K562 (cell line): ENCODE results near the gene NUP205. TPM values are rescaled to one million over a fixed set of nuclear protein-coding genes. Genes with fewer than 3 reads are reported as not detected.

Source experiments
- E2F3 ChIP-seq: fragments of 250-450 bp; sonication (Bioruptor Pico); IDR thresholded peaks from 2 replicates; pipeline ENCODE4 v1.4.0; 2020; ENCODE audit warnings: mild to moderate bottlenecking
- ESRRA ChIP-seq: fragments of 450-650 bp; IDR thresholded peaks from 2 replicates; pipeline ENCODE4 v1.6.1; 2014; ENCODE audit warnings: low read depth, mild to moderate bottlenecking, moderate library complexity, borderline replicate concordance
- ETV1 ChIP-seq: fragments of 450-650 bp; conservative IDR thresholded peaks from 2 replicates; pipeline ENCODE4 v1.6.1; 2016; ENCODE audit warnings: missing genetic modification characterization, control low read depth, low read depth, missing compliant biosample characterization
- GABPB1 ChIP-seq: sonication (generic); formaldehyde crosslinking; IDR thresholded peaks from 2 replicates; pipeline ENCODE4 v1.8.0; 2022; ENCODE audit warnings: mild to moderate bottlenecking, missing genetic modification reagents
- GTF2E2 ChIP-seq: fragments of 200-800 bp; sonication (Bioruptor generic); IDR thresholded peaks from 2 replicates; pipeline ENCODE4 v1.6.1; 2016; ENCODE audit warnings: missing genetic modification characterization, missing compliant biosample characterization
- HCFC1 ChIP-seq: IDR thresholded peaks from 2 replicates; pipeline ENCODE4 v1.6.1; 2012; ENCODE audit warnings: low read depth, low read length, improper control_type of control experiment
- KDM2B ChIP-seq: fragments of 250-450 bp; sonication (Bioruptor Pico); IDR thresholded peaks from 2 replicates; pipeline ENCODE4 v1.8.0; 2021; ENCODE audit warnings: mild to moderate bottlenecking, moderate library complexity
- LEF1 ChIP-seq: fragments of 450-650 bp; IDR thresholded peaks from 2 replicates; pipeline ENCODE4 v1.6.1; 2016; ENCODE audit warnings: mild to moderate bottlenecking
- MAFF ChIP-seq: IDR thresholded peaks from 2 replicates; pipeline ENCODE4 v1.6.1; 2012; ENCODE audit warnings: low read length, improper control_type of control experiment
- MCM2 ChIP-seq: fragments of 450-650 bp; IDR thresholded peaks from 2 replicates; pipeline ENCODE4 v1.6.1; 2017; ENCODE audit warnings: low read depth, mild to moderate bottlenecking
- MEIS2 ChIP-seq: fragments of 450-650 bp; IDR thresholded peaks from 2 replicates; pipeline ENCODE4 v1.6.1; 2014; ENCODE audit warnings: mild to moderate bottlenecking; ENCODE audit not compliant: partially characterized antibody
- MTA3 ChIP-seq: fragments of 450-650 bp; formaldehyde crosslinking; IDR thresholded peaks from 2 replicates; pipeline ENCODE4 v1.6.1; 2017; ENCODE audit warnings: mild to moderate bottlenecking, borderline replicate concordance
- PCBP2 ChIP-seq: fragments of 200-400 bp; formaldehyde crosslinking; IDR thresholded peaks from 2 replicates; pipeline ENCODE4 v1.6.1; 2018; ENCODE audit warnings: low read length, low read depth, mild to moderate bottlenecking, moderate library complexity; ENCODE audit not compliant: poor library complexity, severe bottlenecking
- PML ChIP-seq: IDR thresholded peaks from 2 replicates; pipeline ENCODE4 v1.6.1; 2012; ENCODE audit warnings: low read length, inconsistent platforms
- POLR2B ChIP-seq: fragments of 450-650 bp; IDR thresholded peaks from 2 replicates; pipeline ENCODE4 v1.6.1; 2018; ENCODE audit warnings: low read depth; ENCODE audit not compliant: partially characterized antibody
- RBM15 ChIP-seq: fragments of 200-400 bp; formaldehyde crosslinking; IDR thresholded peaks from 2 replicates; pipeline ENCODE4 v1.6.1; 2018; ENCODE audit warnings: mild to moderate bottlenecking, low read length, moderate library complexity; ENCODE audit not compliant: insufficient read depth
- ZNF124 ChIP-seq: sonication (generic); formaldehyde crosslinking; IDR thresholded peaks from 2 replicates; pipeline ENCODE4 v1.8.1; 2022; ENCODE audit warnings: missing genetic modification reagents
- polyA plus RNA-seq, 8 experiments: library from polyadenylated mRNA; depleted of rRNA in 4 of 8; stranded (reverse) in 5 of 8; unstranded in 3 of 8; fragments of >200 nt; fragmentation: Nextera tagmentation in 2 of 8; fragmentation: Illumina TruSeq in 1 of 8; extraction: Ambion mirVana in 2 of 8; extraction: Trizol in 1 of 8; gene quantifications; 2 replicates each; pipeline versions ENCODE4 v1.2.1 to v1.2.3, GENCODE V29; 2011 to 2014; ENCODE audit warnings: inconsistent platforms in 1 of 8, missing spikeins in 1 of 8
- total RNA-seq, 7 experiments: library from RNA; depleted of rRNA in 6 of 7; stranded (reverse); fragments of >200 nt in 6 of 7; fragmentation: Illumina TruSeq in 2 of 7; extraction: Trizol in 2 of 7; gene quantifications; 2 replicates each; pipeline versions ENCODE4 v1.2.1 to v1.2.3, GENCODE V29; 2011 to 2021; ENCODE audit warnings: low replicate concordance in 1 of 7
- TF ChIP-seq, protein P1 (sequence below), 2 experiments: fragments of 450-650 bp; formaldehyde crosslinking in 1 of 2; IDR thresholded peaks; 2 replicates each; pipeline versions ENCODE4 v1.4.0 to v1.6.1; 2014 to 2020; ENCODE audit warnings: mild to moderate bottlenecking in 2 of 2, borderline replicate concordance in 1 of 2, low read depth in 1 of 2
- TF ChIP-seq, protein P2 (sequence below): fragments of 450-650 bp; formaldehyde crosslinking; conservative IDR thresholded peaks from 2 replicates; pipeline ENCODE4 v1.4.0; 2022; ENCODE audit warnings: mild to moderate bottlenecking, missing genetic modification characterization

The NUP205 gene
- total and polyA plus RNA-seq, 9 of the 15 experiments (the other 6 are each of a cell fraction or from before 2014, with no cell fraction given): 101 to 282 (median 193) TPM

- TF ChIP-seq, protein P1, sequence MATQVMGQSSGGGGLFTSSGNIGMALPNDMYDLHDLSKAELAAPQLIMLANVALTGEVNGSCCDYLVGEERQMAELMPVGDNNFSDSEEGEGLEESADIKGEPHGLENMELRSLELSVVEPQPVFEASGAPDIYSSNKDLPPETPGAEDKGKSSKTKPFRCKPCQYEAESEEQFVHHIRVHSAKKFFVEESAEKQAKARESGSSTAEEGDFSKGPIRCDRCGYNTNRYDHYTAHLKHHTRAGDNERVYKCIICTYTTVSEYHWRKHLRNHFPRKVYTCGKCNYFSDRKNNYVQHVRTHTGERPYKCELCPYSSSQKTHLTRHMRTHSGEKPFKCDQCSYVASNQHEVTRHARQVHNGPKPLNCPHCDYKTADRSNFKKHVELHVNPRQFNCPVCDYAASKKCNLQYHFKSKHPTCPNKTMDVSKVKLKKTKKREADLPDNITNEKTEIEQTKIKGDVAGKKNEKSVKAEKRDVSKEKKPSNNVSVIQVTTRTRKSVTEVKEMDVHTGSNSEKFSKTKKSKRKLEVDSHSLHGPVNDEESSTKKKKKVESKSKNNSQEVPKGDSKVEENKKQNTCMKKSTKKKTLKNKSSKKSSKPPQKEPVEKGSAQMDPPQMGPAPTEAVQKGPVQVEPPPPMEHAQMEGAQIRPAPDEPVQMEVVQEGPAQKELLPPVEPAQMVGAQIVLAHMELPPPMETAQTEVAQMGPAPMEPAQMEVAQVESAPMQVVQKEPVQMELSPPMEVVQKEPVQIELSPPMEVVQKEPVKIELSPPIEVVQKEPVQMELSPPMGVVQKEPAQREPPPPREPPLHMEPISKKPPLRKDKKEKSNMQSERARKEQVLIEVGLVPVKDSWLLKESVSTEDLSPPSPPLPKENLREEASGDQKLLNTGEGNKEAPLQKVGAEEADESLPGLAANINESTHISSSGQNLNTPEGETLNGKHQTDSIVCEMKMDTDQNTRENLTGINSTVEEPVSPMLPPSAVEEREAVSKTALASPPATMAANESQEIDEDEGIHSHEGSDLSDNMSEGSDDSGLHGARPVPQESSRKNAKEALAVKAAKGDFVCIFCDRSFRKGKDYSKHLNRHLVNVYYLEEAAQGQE (IDR thresholded peaks at IDR 0.05; ENCODE audit: borderline replicate concordance): no peak
- TF ChIP-seq, protein P1 (CRISPR knock-in tag; IDR thresholded peaks at IDR 0.05; ENCODE audit: low read depth): no peak
- TF ChIP-seq GTF2E2 (peak; percentile 77; the same call in 1 of the 2 replicates), MEIS2 (peak; percentile 36), LEF1 (no peak), MCM2 (no peak), POLR2B (no peak), ESRRA (no peak), GABPB1 (no peak), KDM2B (CRISPR knock-in tag) (no peak), ZNF124 (no peak), E2F3 (CRISPR knock-in tag) (no peak), HCFC1 (no peak), PML (peak; percentile 24; the same call in 1 of the 2 replicates), ETV1 (tag) (peak; percentile 10; the same call in 1 of the 2 replicates), MAFF (no peak), RBM15 (no peak), PCBP2 (no peak), MTA3 (0 out of 2 replicates have a peak, but pooled peaks have one; percentile 44)
- TF ChIP-seq, protein P2, sequence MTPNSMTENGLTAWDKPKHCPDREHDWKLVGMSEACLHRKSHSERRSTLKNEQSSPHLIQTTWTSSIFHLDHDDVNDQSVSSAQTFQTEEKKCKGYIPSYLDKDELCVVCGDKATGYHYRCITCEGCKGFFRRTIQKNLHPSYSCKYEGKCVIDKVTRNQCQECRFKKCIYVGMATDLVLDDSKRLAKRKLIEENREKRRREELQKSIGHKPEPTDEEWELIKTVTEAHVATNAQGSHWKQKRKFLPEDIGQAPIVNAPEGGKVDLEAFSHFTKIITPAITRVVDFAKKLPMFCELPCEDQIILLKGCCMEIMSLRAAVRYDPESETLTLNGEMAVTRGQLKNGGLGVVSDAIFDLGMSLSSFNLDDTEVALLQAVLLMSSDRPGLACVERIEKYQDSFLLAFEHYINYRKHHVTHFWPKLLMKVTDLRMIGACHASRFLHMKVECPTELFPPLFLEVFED (CRISPR knock-in tag): peak; percentile 27; the same call in 1 of the 2 replicates
These were observed 48.7 kb upstream of the NUP205 start (continued) for GRCh38 chr7:135508883-135509588.
